Endothelial cell (in vitro differentiated cells): Measurements from ENCODE around the gene PTPRJ. TPM values are rescaled to one million over a fixed set of nuclear protein-coding genes. Genes with fewer than 3 reads are reported as not detected.

ENCODE experiments used
- DNase-seq: peaks from one replicate; pipeline ENCODE4 v3.0.0; 2021; ENCODE audit warnings: low spot score
- H3K27ac Mint-ChIP-seq: one replicate; pipeline ENCODE4 v1.8.0; 2021; ENCODE audit warnings: mixed read lengths, inconsistent platforms; ENCODE audit not compliant: unreplicated experiment
- H3K27me3 Mint-ChIP-seq: one replicate; pipeline ENCODE4 v1.8.0; 2021; ENCODE audit warnings: mild to moderate bottlenecking, moderate library complexity, mixed read lengths, inconsistent platforms; ENCODE audit not compliant: unreplicated experiment
- H3K36me3 Mint-ChIP-seq: one replicate; pipeline ENCODE4 v1.8.0; 2021; ENCODE audit warnings: mild to moderate bottlenecking, low read depth, mixed read lengths, inconsistent platforms; ENCODE audit not compliant: unreplicated experiment
- H3K4me1 Mint-ChIP-seq: one replicate; pipeline ENCODE4 v1.8.0; 2021; ENCODE audit warnings: mild to moderate bottlenecking, mixed read lengths, inconsistent platforms; ENCODE audit not compliant: unreplicated experiment
- H3K4me3 Mint-ChIP-seq: one replicate; pipeline ENCODE4 v1.8.0; 2021; ENCODE audit warnings: mild to moderate bottlenecking, mixed read lengths, inconsistent platforms; ENCODE audit not compliant: unreplicated experiment
- H3K9me3 Mint-ChIP-seq: one replicate; pipeline ENCODE4 v1.8.0; 2021; ENCODE audit warnings: mixed read lengths, inconsistent platforms; ENCODE audit not compliant: unreplicated experiment
- total RNA-seq: library from RNA; stranded (reverse); fragmentation: NEBNext Ultra II Directional; extraction: Animal tissue kit (Norgen Biotek cat#: 25700); gene quantifications from one replicate; pipeline ENCODE4 v1.2.1, GENCODE V29; 2021; ENCODE audit not compliant: unreplicated experiment
- TF ChIP-seq, protein P1 (sequence below): fragments of 200-600 bp; sonication (generic); IDR thresholded peaks from one replicate; pipeline ENCODE4 v1.5.0; 2021; ENCODE audit warnings: antibody characterized with exemption; ENCODE audit not compliant: unreplicated experiment

Gene PTPRJ
- total RNA-seq, 1 donor from 2014 or later = 1.6 TPM

DNA sequence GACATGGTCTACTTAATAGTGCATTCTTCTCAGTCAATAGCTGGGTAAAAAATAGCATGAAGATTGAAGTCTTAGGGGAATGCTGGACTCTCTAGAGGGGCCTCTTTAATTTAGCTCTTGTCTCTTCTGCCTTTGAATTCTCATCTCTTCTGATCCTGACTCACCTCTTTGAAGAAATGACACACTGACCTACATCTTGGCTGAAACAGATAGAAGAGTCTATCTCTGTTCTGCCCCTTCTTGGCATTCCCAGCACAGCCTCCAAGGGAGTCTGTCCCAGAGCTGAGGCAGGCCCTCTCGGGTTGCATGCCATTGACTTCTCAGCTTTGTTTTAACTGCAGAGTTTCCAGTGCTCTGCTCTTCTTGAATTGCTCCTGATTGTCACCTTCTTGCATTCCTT, 55.7 kb downstream of the PTPRJ start:
- Mint-ChIP-seq H3K36me3 (no peaks in the 10 kb centered on the region), H3K27ac (no peak overlapping the region), H3K4me1 (peaks cover 3% of the 10 kb centered on the region), H3K4me3 (no peak overlapping the region), H3K27me3 (peaks cover 6% of the 10 kb centered on the region), H3K9me3 (no peaks in the 10 kb centered on the region)
- TF ChIP-seq, protein P1, sequence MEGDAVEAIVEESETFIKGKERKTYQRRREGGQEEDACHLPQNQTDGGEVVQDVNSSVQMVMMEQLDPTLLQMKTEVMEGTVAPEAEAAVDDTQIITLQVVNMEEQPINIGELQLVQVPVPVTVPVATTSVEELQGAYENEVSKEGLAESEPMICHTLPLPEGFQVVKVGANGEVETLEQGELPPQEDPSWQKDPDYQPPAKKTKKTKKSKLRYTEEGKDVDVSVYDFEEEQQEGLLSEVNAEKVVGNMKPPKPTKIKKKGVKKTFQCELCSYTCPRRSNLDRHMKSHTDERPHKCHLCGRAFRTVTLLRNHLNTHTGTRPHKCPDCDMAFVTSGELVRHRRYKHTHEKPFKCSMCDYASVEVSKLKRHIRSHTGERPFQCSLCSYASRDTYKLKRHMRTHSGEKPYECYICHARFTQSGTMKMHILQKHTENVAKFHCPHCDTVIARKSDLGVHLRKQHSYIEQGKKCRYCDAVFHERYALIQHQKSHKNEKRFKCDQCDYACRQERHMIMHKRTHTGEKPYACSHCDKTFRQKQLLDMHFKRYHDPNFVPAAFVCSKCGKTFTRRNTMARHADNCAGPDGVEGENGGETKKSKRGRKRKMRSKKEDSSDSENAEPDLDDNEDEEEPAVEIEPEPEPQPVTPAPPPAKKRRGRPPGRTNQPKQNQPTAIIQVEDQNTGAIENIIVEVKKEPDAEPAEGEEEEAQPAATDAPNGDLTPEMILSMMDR = no peak
- DNase-seq = no peak

DNA sequence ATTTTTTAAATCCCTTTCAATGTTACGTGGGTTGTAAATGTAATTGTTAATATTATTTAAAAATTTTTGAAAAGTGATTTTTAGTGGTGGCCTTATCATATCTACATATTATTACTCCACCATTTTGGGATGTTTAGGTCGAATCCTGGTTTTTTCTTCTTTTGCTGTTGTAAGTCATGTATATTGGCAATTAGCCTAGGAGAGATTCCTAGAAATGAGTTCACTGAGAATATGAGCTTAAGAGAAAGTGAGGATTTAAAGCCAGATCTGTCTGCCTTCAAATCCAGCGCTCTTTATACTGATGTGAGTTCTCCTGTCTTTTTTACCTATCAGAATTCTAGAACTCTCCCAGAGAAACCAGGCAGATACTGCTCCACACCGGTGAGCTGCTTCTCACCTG, 56.1 kb downstream of the PTPRJ start:
- DNase-seq = no peak
- peaks cover 3% of the 10 kb centered on the region for H3K4me1 Mint-ChIP-seq
- H3K9me3 Mint-ChIP-seq = no peaks in the 10 kb centered on the region
- TF ChIP-seq, protein P1 = no peak
- H3K36me3 Mint-ChIP-seq = no peaks in the 10 kb centered on the region
- no peak overlapping the region for H3K27ac Mint-ChIP-seq
- peaks cover 6% of the 10 kb centered on the region for H3K27me3 Mint-ChIP-seq
- no peak overlapping the region for H3K4me3 Mint-ChIP-seq

DNA sequence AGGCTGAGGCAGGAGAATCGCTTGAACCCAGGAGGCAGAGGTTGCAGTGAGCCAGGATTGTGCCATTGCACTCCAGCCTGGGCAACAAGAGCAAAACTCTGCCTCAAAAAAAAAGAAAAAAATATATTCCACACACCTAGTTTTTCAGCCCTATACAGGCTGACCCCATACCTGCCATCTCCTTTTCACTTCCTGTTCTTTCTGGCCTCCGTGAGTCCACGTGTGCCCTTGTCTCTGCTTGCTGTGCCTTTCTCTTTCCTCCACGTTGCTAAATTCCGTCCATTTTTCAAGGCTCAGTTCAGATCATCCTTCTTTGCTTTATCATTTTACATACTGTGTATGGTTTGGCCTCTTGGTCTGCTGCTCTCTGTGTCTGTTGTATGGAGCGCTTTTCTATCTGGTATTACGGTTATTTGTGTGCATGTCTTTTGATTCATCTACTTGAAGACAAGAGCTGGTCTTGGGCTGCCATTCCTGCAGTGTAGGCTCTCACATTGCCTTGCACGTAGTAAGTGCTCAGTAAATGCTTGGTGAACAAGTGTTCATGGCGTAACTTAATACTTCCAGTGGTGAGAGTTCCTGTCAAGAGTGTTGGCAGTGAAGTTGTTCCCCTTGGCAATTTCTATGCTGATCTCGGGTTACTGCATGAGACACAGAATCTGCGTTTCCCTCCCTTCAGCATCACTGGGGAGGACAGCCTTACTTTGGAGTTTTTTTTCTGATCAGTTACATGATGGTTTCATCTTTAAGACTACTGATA, 57.5 kb downstream of the PTPRJ start:
- DNase-seq = no peak
- Mint-ChIP-seq H3K9me3 (no peaks in the 10 kb centered on the region), H3K4me1 (peaks cover 6% of the 10 kb centered on the region), H3K4me3 (no peak overlapping the region), H3K27ac (no peak overlapping the region), H3K27me3 (peaks cover 9% of the 10 kb centered on the region), H3K36me3 (no peaks in the 10 kb centered on the region)
- TF ChIP-seq, protein P1 = no peak

DNA sequence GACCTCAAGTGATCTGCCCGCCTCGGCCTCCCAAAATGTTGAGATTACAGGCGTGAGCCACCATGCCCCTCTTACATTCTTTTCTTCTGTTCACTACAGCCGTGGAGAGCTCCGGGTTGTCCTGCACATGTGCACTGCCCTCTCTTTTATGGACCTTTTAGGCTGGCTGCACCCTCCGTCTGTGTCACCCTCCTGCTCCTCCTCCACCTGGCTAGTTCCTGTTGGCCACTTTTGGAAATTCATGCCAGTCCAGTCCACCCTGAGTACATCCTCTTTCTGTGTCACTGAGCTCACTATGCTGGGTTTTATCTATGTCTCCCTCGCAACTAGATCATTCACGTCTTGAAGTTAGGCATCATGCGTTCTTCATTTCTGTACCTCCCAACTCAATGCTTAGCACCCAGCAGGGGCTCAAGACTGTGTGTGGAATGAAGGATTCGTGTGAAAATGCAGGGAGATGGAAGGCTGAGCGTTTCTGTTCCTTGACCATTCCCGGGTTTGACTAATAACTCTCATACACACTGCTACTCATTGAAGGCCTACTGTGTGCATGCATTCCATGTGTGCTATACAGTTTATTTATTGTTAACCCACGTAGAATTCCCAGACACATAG, 60.6 kb downstream of the PTPRJ start:
- H3K27ac Mint-ChIP-seq = no peak overlapping the region
- no peaks in the 10 kb centered on the region for H3K36me3 Mint-ChIP-seq
- DNase-seq = no peak
- no peak overlapping the region for H3K4me3 Mint-ChIP-seq
- TF ChIP-seq, protein P1 = no peak
- H3K9me3 Mint-ChIP-seq = no peaks in the 10 kb centered on the region
- H3K4me1 Mint-ChIP-seq = peaks cover 12% of the 10 kb centered on the region
- H3K27me3 Mint-ChIP-seq = peaks cover 11% of the 10 kb centered on the region
